NCI-H1436 treated with DMSO at 0.1 percent for 48 hours (cell line): ENCODE data around the gene CPSF2.
"Not testable (repeated sequence)": the region's sequence is repeated elsewhere in the genome, so short reads cannot be mapped to it uniquely, and the experiment has no call there.

Source experiments
- DNase-seq: peaks from one replicate; lab custom pipeline; 2025; lab: John Stamatoyannopoulos, UW

Gene CPSF2

GRCh38 chr14:92160619-92161018 is 38.9 kb downstream of the CPSF2 start:
- DNase-seq, result no peak

- no peak for DNase-seq
Measured at GRCh38 chr14:92161521-92161920, 39.8 kb downstream of the CPSF2 start.

- no peak for DNase-seq
Measured at GRCh38 chr14:92164958-92165357, 43.2 kb downstream of the CPSF2 start.

- DNase-seq, result no peak
Measured at GRCh38 chr14:92173668-92174067, 51.9 kb downstream of the CPSF2 start.

GRCh38 chr14:92175811-92176210 is 54.0 kb downstream of the CPSF2 start:
- DNase-seq, result no peak

- DNase-seq, result no peak
Measured at GRCh38 chr14:92176476-92176875, 54.7 kb downstream of the CPSF2 start.

- not testable (repeated sequence) for DNase-seq
Measured at GRCh38 chr14:92179178-92179577, 57.4 kb downstream of the CPSF2 start.

GRCh38 chr14:92185559-92185958 is 63.8 kb downstream of the CPSF2 start:
- DNase-seq, result no peak

GRCh38 chr14:92187616-92188015 is 65.8 kb downstream of the CPSF2 start:
- not testable (repeated sequence) for DNase-seq

- DNase-seq, result no peak
Measured at GRCh38 chr14:92190768-92191167, 69.0 kb downstream of the CPSF2 start.

GRCh38 chr14:92198804-92199203 is 77.0 kb downstream of the CPSF2 start:
- no peak for DNase-seq

- no peak for DNase-seq
Measured at GRCh38 chr14:92199763-92200162, 78.0 kb downstream of the CPSF2 start.

GRCh38 chr14:92203116-92203515 is 81.3 kb downstream of the CPSF2 start:
- no peak for DNase-seq

- DNase-seq, result no peak
Measured at GRCh38 chr14:92204792-92205191, 83.0 kb downstream of the CPSF2 start.

GRCh38 chr14:92207012-92207927 is 85.5 kb downstream of the CPSF2 start:
- no peak for DNase-seq

GRCh38 chr14:92207928-92208265 is 86.1 kb downstream of the CPSF2 start:
- no peak for DNase-seq

GRCh38 chr14:92209141-92209540 is 87.4 kb downstream of the CPSF2 start:
- DNase-seq, result no peak

- not testable (repeated sequence) for DNase-seq
Measured at GRCh38 chr14:92213125-92213524, 91.4 kb downstream of the CPSF2 start.

GRCh38 chr14:92215579-92215978 is 93.8 kb downstream of the CPSF2 start:
- DNase-seq, result no peak

GRCh38 chr14:92217936-92218335 is 96.2 kb downstream of the CPSF2 start:
- DNase-seq, result no peak
